ENCODE data around the gene PTPRM.

The PTPRM gene

GRCh38 chr18:7677424-7677823 is 110.3 kb downstream of the PTPRM start:
- DNase-seq, result peak; percentile 52

- DNase-seq, result no peak
Measured at GRCh38 chr18:7678389-7678788, 111.3 kb downstream of the PTPRM start.

GRCh38 chr18:7678801-7679200 is 111.7 kb downstream of the PTPRM start:
- no peak for DNase-seq

- no peak for DNase-seq
Measured at GRCh38 chr18:7681298-7681697, 114.2 kb downstream of the PTPRM start.

GRCh38 chr18:7682321-7682720 is 115.2 kb downstream of the PTPRM start:
- DNase-seq, result no peak

GRCh38 chr18:7683753-7684152 is 116.6 kb downstream of the PTPRM start:
- no peak for DNase-seq

- DNase-seq, result no peak
Measured at GRCh38 chr18:7684357-7684756, 117.2 kb downstream of the PTPRM start.

GRCh38 chr18:7684966-7685365 is 117.8 kb downstream of the PTPRM start:
- DNase-seq, result no peak

GRCh38 chr18:7686278-7686677 is 119.2 kb downstream of the PTPRM start:
- no peak for DNase-seq

- no peak for DNase-seq
Measured at GRCh38 chr18:7688580-7688979, 121.5 kb downstream of the PTPRM start.

GRCh38 chr18:7691206-7691605 is 124.1 kb downstream of the PTPRM start:
- DNase-seq, result no peak

GRCh38 chr18:7696780-7697179 is 129.7 kb downstream of the PTPRM start:
- DNase-seq, result no peak

GRCh38 chr18:7697306-7697705 is 130.2 kb downstream of the PTPRM start:
- no peak for DNase-seq

GRCh38 chr18:7711495-7711894 is 144.4 kb downstream of the PTPRM start:
- no peak for DNase-seq

GRCh38 chr18:7720395-7720794 is 153.3 kb downstream of the PTPRM start:
- no peak for DNase-seq

- DNase-seq, result no peak
Measured at GRCh38 chr18:7721532-7721931, 154.4 kb downstream of the PTPRM start.

GRCh38 chr18:7722955-7723354 is 155.8 kb downstream of the PTPRM start:
- DNase-seq, result no peak

GRCh38 chr18:7723558-7723957 is 156.4 kb downstream of the PTPRM start:
- DNase-seq, result no peak

- DNase-seq, result no peak
Measured at GRCh38 chr18:7725473-7725872, 158.4 kb downstream of the PTPRM start.

GRCh38 chr18:7725897-7726296 is 158.8 kb downstream of the PTPRM start:
- DNase-seq, result no peak

GRCh38 chr18:7726522-7726921 is 159.4 kb downstream of the PTPRM start:
- no peak for DNase-seq

- DNase-seq, result no peak
Measured at GRCh38 chr18:7727361-7728076, 160.4 kb downstream of the PTPRM start.

- DNase-seq, result no peak
Measured at GRCh38 chr18:7728297-7728696, 161.2 kb downstream of the PTPRM start.

- DNase-seq, result no peak
Measured at GRCh38 chr18:7729868-7730267, 162.8 kb downstream of the PTPRM start.

GRCh38 chr18:7730682-7731081 is 163.6 kb downstream of the PTPRM start:
- no peak for DNase-seq
